T47D (cell line): ENCODE measurements around the gene RNF112.

Experiments
- DNase-seq, 2 experiments: peaks; one replicate each; pipeline versions ENCODE4 v3.0.0 to v3.0.0-alpha.2; 2011 to 2012; ENCODE audit warnings: low read depth in 1 of 2, low spot score in 1 of 2
- JUND ChIP-seq: IDR thresholded peaks from 2 replicates; pipeline ENCODE4 v1.6.1; 2012; ENCODE audit warnings: low read depth
- in situ Hi-C: cut with HindIII; loops from 2 replicates; pipeline ENCODE4 v1.10.0; 2016; ENCODE audit warnings: low sequenced_read_pairs, low pct_unique_long_range_greater_than_20kb

The RNF112 gene

DNA sequence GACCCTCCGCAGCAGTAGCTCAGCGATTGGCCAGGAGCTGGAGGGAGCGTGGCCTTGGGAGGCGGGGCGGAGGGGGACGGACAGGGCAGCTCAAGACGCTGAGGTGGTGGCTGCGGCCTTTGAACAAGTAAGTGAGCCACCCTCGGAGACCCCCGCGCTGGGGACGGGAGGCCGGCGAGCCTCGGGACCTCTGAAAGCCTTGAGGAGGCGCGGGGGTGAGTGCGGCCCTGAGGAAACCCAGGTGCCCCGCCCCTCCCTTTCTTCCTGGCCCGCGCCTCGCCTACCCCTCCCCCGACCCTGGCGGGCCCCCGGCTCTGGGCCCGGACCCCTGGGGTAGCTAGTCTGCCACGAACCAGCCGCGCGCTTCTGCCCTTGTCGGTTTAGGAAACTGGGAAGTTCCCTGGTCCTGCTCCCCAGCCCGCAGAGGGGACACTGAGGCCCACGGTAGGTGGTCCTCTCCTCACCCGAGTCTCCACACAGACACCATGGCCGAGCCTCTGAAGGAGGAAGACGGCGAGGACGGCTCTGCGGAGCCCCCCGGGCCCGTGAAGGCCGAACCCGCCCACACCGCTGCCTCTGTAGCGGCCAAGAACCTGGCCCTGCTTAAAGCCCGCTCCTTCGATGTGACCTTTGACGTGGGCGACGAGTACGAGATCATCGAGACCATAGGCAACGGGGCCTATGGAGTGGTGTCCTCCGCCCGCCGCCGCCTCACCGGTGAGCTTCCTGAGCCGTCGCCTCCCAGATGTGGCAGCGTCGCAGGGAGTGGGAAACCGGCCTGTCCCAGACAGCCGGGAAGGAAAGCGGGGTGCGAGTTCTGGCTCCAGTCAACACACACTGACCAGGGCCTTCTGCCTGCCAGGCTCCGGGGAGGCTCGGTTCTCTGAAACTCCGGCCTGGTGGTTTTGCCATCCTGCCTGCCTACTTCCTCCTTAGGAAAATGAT, 32.3 kb upstream of the RNF112 start, which contains the start of gene MAPK7:
Gene MAPK7 (plus strand): TSS at position 83 of the 945 bp plus-strand sequence. CDS start 403 bp downstream, at position 486.
- DNase-seq = no peak
- no peak for TF ChIP-seq JUND
- in situ Hi-C loops = no loop called here

DNA sequence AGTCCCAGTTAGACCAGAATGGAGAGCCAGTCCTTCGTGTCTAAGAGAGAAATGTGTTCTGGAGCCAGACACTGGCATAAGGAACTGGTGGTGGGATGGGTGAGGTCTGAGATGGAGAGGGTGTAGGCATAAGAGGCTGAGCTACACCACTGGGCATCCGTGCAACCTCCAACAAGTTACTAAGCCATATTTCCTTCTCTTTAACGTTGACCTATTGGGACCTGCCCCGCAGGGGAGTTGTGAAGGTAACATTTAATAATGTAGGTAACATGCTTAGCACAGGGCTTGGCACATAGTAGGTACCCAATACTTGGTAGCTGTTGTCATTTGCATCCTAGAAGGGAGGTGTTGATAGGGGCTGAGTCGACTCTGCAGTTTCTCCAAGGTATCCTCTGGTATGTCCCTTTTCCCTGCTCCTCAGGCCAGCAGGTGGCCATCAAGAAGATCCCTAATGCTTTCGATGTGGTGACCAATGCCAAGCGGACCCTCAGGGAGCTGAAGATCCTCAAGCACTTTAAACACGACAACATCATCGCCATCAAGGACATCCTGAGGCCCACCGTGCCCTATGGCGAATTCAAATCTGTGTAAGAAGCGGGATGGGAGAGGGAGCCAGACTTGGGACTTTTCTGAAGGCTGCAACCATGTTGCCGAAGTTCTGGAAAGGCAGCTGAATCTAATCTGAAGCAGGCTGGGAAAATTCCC, 31.5 kb upstream of the RNF112 start:
- no peak for TF ChIP-seq JUND
- DNase-seq = no peak
- in situ Hi-C loops = no loop called here

DNA sequence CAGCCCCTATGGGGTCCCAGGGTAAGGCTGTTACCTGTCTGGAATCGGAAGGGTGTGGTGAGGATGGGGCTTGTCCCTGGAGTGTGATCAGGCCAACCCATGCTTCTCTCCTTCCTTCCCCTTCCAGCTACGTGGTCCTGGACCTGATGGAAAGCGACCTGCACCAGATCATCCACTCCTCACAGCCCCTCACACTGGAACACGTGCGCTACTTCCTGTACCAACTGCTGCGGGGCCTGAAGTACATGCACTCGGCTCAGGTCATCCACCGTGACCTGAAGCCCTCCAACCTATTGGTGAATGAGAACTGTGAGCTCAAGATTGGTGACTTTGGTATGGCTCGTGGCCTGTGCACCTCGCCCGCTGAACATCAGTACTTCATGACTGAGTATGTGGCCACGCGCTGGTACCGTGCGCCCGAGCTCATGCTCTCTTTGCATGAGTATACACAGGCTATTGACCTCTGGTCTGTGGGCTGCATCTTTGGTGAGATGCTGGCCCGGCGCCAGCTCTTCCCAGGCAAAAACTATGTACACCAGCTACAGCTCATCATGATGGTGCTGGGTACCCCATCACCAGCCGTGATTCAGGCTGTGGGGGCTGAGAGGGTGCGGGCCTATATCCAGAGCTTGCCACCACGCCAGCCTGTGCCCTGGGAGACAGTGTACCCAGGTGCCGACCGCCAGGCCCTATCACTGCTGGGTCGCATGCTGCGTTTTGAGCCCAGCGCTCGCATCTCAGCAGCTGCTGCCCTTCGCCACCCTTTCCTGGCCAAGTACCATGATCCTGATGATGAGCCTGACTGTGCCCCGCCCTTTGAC, 30.3 kb upstream of the RNF112 start:
- in situ Hi-C loops = no loop called here
- TF ChIP-seq JUND = no peak
- no peak for DNase-seq

DNA sequence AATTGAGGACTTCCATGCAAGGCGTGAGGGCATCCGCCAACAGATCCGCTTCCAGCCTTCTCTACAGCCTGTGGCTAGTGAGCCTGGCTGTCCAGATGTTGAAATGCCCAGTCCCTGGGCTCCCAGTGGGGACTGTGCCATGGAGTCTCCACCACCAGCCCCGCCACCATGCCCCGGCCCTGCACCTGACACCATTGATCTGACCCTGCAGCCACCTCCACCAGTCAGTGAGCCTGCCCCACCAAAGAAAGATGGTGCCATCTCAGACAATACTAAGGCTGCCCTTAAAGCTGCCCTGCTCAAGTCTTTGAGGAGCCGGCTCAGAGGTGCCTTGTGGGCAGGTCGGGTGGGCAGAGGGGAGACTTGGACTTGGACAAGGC, 29.7 kb upstream of the RNF112 start:
- DNase-seq = no peak
- TF ChIP-seq JUND = no peak
- in situ Hi-C loops = no loop called here

DNA sequence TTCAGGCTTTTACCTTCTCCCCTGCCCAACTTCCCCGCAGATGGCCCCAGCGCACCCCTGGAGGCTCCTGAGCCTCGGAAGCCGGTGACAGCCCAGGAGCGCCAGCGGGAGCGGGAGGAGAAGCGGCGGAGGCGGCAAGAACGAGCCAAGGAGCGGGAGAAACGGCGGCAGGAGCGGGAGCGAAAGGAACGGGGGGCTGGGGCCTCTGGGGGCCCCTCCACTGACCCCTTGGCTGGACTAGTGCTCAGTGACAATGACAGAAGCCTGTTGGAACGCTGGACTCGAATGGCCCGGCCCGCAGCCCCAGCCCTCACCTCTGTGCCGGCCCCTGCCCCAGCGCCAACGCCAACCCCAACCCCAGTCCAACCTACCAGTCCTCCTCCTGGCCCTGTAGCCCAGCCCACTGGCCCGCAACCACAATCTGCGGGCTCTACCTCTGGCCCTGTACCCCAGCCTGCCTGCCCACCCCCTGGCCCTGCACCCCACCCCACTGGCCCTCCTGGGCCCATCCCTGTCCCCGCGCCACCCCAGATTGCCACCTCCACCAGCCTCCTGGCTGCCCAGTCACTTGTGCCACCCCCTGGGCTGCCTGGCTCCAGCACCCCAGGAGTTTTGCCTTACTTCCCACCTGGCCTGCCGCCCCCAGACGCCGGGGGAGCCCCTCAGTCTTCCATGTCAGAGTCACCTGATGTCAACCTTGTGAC, 29.1 kb upstream of the RNF112 start:
- in situ Hi-C loops = no loop called here
- no peak for TF ChIP-seq JUND
- no peak for DNase-seq

DNA sequence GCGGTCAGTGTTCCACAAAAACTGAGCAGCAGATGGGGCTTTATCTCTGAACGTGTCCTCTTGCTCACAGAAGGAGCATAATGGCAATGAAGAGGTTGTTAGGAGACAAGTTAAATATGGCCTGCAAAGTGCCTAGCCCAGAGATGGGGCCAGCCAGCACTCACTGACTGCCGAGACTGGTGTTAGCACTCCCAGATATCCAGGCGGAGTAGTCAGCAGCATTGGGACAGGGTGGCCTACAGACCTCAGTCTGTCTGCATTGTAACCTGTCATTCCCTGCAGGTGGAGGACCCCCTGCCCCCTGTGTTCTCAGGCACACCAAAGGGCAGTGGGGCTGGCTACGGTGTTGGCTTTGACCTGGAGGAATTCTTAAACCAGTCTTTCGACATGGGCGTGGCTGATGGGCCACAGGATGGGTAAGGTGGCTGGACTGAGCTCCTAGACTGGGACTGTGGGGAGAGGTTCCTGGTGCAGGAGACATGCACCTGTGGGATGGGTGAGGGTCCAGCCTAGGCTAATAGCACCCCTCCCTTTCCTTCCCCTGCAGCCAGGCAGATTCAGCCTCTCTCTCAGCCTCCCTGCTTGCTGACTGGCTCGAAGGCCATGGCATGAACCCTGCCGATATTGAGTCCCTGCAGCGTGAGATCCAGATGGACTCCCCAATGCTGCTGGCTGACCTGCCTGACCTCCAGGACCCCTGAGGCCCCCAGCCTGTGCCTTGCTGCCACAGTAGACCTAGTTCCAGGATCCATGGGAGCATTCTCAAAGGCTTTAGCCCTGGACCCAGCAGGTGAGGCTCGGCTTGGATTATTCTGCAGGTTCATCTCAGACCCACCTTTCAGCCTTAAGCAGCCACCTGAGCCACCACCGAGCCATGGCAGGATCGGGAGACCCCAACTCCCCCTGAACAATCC, 28.2 kb upstream of the RNF112 start:
- DNase-seq = no peak
- in situ Hi-C loops = no loop called here
- TF ChIP-seq JUND = no peak

DNA sequence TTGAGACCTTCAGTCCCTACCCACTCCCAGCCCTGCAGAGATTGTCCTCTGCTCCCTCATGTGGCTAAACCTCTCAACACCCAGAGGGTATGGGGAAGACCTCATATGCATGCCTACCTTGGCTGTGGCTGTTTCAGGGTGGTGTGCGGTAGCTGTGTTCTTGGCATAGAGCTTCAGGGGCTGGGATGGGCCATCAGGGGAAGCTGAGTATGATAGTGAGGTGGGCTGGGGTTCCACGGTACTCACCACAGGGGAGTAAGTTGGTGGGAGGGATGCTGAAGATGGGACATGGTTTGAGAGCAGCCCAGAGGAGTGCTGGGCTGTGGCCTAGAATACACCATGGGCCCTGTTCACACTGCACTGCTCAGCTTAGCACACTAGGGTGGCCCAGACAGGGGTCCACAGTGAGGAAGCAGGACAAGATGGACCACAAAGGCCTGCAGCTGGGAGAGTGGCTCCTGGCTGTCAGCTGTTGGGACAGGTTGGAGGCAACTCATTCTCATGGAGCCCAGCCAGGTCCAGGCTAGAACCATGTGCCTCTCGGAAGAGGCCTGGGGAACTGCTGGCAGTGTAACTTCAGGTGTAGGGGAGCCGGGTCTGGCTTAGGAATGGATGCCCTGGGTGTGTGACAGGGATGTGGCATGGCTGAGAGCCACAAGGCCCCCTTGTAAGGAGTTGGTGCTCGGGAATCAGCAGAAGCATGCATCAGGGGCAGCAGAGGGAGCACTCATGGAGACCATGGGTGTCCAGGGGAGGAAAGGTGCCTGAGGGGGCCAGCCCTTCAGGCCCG, 27.2 kb upstream of the RNF112 start:
- TF ChIP-seq JUND = no peak
- no peak for DNase-seq
- in situ Hi-C loops = no loop called here

DNA sequence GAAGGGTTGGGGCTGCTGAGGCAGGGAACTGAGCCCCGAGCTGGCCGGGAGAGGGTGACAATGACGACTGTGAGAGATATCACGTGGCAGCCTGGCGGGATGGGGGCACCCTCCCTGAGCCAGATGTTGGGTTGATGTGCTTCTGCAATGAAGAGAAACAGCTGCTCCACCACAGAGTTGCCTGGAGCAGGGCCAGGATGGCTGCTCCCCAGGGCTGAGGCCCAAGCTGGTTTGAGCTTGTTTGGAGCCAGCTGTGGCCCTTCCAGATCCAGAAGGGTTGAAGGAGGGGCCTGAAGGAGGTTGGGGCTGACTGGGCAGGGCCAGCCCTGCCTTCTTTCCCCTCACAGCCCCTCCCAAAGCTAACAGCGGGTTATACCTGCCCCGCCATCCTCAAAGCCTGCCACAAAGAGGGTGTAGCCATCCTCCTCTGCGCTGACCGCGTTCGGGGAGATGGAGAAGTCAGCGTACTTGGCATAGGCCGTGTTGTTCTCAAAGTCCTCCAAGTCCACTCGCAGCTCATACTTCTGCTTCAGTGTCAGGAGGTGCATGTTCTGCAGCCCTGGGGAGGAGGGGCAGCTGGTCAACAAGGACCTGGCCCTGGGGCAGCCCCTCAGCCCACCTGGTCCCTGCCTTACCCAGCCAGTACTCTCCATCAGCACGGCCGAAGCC, 26.2 kb upstream of the RNF112 start:
- no peak for TF ChIP-seq JUND
- no peak for DNase-seq
- in situ Hi-C loops = no loop called here

DNA sequence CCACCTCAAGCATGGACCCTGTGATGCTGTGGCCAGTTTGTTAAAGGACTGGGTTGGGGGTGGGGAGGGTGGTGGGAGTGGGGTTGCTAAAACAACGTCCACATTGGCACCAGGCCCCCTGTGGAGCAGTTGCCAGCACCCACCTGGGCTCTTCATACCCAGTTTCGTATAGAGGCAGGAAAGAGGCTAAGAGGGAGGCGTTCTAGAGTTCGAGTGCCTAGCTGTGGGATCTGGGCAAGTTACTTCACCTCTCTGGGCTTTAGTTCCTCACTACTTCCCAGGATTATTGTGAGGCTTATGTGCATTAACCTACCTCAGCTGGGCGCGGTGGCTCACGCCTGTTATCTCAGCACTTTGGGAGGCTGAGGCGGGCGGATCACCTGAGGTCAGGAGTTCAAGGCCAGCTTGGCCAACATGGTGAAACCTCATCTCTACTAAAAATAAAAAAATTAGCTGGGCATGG, 25.5 kb upstream of the RNF112 start:
- in situ Hi-C loops = no loop called here
- DNase-seq = no peak
- no peak for TF ChIP-seq JUND
